Stomach (tissue), 9 donors: ENCODE results near the gene SPACA4. TPM values are rescaled to one million over a fixed set of nuclear protein-coding genes. Genes with fewer than 3 reads are reported as not detected.
"Not testable (repeated sequence)": the region's sequence is repeated elsewhere in the genome, so short reads cannot be mapped to it uniquely, and the experiment has no call there.

Experiments used
- DNase-seq, 2 donors: peaks; one replicate each; pipeline versions ENCODE4 v3.0.0 to v3.0.0-alpha.2; 2013 to 2019
- H3K27ac ChIP-seq, 5 donors: fragments of 200-600 bp in 4 of 5; sonication (generic) in 4 of 5; one replicate each; pipeline ENCODE4 v1.5.1; 2013 to 2019; ENCODE audit warnings: mild to moderate bottlenecking in 1 of 5, moderate library complexity in 1 of 5
- H3K27me3 ChIP-seq, 3 donors: fragments of 200-600 bp; sonication (generic); one replicate each; pipeline ENCODE4 v1.5.1; 2017 to 2019; ENCODE audit warnings: mixed run types in 1 of 3
- H3K36me3 ChIP-seq, 4 donors: fragments of 200-600 bp; sonication (generic); 1 replicate in 3 of 4; 2 replicates in 1 of 4; pipeline ENCODE4 v1.5.1; 2016 to 2019
- H3K4me1 ChIP-seq, 4 donors: fragments of 200-600 bp; sonication (generic); one replicate each; pipeline ENCODE4 v1.5.1; 2016 to 2019
- H3K4me3 ChIP-seq, 4 donors: fragments of 200-600 bp; sonication (generic) in 3 of 4; one replicate each; pipeline ENCODE4 v1.5.1; 2016 to 2019; ENCODE audit warnings: mild to moderate bottlenecking in 1 of 4
- H3K9me3 ChIP-seq, 4 donors: fragments of 200-600 bp; sonication (generic); one replicate each; pipeline ENCODE4 v1.5.1; 2016 to 2019
- CTCF ChIP-seq, 7 experiments: fragments of 450-650 bp in 4 of 7; fragments of 200-600 bp in 3 of 7; sonication (generic) in 3 of 7; IDR thresholded peaks; one replicate each; pipeline ENCODE4 v1.5.1; 2016 to 2019; ENCODE audit warnings: antibody characterized with exemption in 7 of 7, control low read depth in 2 of 7, mild to moderate bottlenecking in 1 of 7
- EP300 ChIP-seq: sonication (generic); formaldehyde crosslinking; IDR thresholded peaks from one replicate; pipeline ENCODE4 v1.6.1; 2017; ENCODE audit warnings: antibody characterized with exemption
- POLR2A ChIP-seq, 4 donors: fragments of 450-650 bp; IDR thresholded peaks; one replicate each; pipeline ENCODE4 v1.6.1; 2016; ENCODE audit warnings: antibody characterized with exemption in 4 of 4, control low read depth in 2 of 4, mild to moderate bottlenecking in 1 of 4, moderate library complexity in 1 of 4
- POLR2AphosphoS5 ChIP-seq, 3 donors: sonication (generic); formaldehyde crosslinking; IDR thresholded peaks; one replicate each; pipeline ENCODE4 v1.6.1; 2016; ENCODE audit warnings: antibody characterized with exemption in 3 of 3
- WGBS, 5 donors: extraction: QIAGEN DNeasy Blood & Tissue Kit in 3 of 5; methylation state at CpG; one replicate each; pipeline versions ENCODE4 v1.1.5 to v1.1.7; 2013 to 2018; 5-methylcytosine and 5-hydroxymethylcytosine counted together
- intact Hi-C: fragments of 100-400 bp; cut with DNase I; formaldehyde crosslinking; loops from one replicate; pipeline ENCODE4 v1.15.1; 2023; ENCODE audit warnings: low total_unique reads
- polyA plus RNA-seq, 3 donors: library from polyadenylated mRNA; stranded (reverse); fragments of 200-250 nt; gene quantifications; one replicate each; pipeline ENCODE4 v1.2.3, GENCODE V29; 2013
- total RNA-seq, 5 donors: library from RNA; depleted of rRNA; stranded (reverse); fragments of >200 nt; gene quantifications; one replicate each; pipeline versions ENCODE4 v1.1.0 to v1.2.3, GENCODE V29; 2014 to 2016
- donor health status: healthy with polysubstance abuse.
- donor health status: Bipolar disorder and iron deficiency.
- donor health status: healthy.

SPACA4 gene
- total and polyA plus RNA-seq, 8 donors: not detected

GRCh38 chr19:48569814-48570213, 36.7 kb upstream of the SPACA4 start:
- peak overlapping the region; percentile 9 to 70 (median 32) for H3K27ac ChIP-seq
- no peak overlapping the region for H3K4me3 ChIP-seq
- H3K27me3 ChIP-seq: no peaks in the 10 kb centered on the region
- intact Hi-C loops: no loop called here
- no peak for TF ChIP-seq POLR2A (IDR thresholded peaks at IDR 0.05)
- no peak for TF ChIP-seq POLR2AphosphoS5 (IDR thresholded peaks at IDR 0.05)
- TF ChIP-seq EP300: no peak
- TF ChIP-seq CTCF (IDR thresholded peaks at IDR 0.05): no peak
- peaks cover 20 to 62% (median 44%) of the 10 kb centered on the region in 4 donors for H3K4me1 ChIP-seq
- WGBS, 5 donors: 39 to 50% (median 48%) methylated on average over 11 of the region's 11 CpGs
- no peaks in the 10 kb centered on the region for H3K9me3 ChIP-seq
- H3K36me3 ChIP-seq: no peaks in the 10 kb centered on the region
- peak in 1 of 2 donors; percentile 36 for DNase-seq

- 22 to 60% (median 39%) methylated on average over 5 of the region's 5 CpGs for WGBS, 5 donors
- peak overlapping the region; percentile 43 to 70 (median 52) for H3K27ac ChIP-seq
- peaks cover 20 to 62% (median 44%) of the 10 kb centered on the region in 4 donors for H3K4me1 ChIP-seq
- TF ChIP-seq POLR2AphosphoS5 (IDR thresholded peaks at IDR 0.05) (peak in 1 of 3 donors; percentile 35), EP300 (no peak), POLR2A (IDR thresholded peaks at IDR 0.05) (no peak)
- H3K4me3 ChIP-seq: no peak overlapping the region
- no peaks in the 10 kb centered on the region for H3K27me3 ChIP-seq
- no peaks in the 10 kb centered on the region for H3K9me3 ChIP-seq
- peak; percentile 50 to 83 for DNase-seq
- no peaks in the 10 kb centered on the region for H3K36me3 ChIP-seq
- intact Hi-C loops: no loop called here
These were observed 35.0 kb upstream of the SPACA4 start for GRCh38 chr19:48571378-48572162.

GRCh38 chr19:48573163-48573505, 33.4 kb upstream of the SPACA4 start:
- Histone ChIP-seq H3K9me3 (no peaks in the 10 kb centered on the region), H3K4me1 (peaks cover 12 to 53% (median 36%) of the 10 kb centered on the region in 4 donors), H3K4me3 (no peak overlapping the region), H3K27me3 (no peaks in the 10 kb centered on the region), H3K27ac (peak overlapping the region; percentile 13 to 82 (median 63)), H3K36me3 (no peaks in the 10 kb centered on the region)
- WGBS, 5 donors: 34 to 62% (median 46%) methylated on average over 12 of the region's 12 CpGs
- no peak for TF ChIP-seq EP300
- no peak for TF ChIP-seq POLR2AphosphoS5 (IDR thresholded peaks at IDR 0.05)
- no peak for TF ChIP-seq POLR2A (IDR thresholded peaks at IDR 0.05)
- no peak for TF ChIP-seq CTCF (IDR thresholded peaks at IDR 0.05)
- intact Hi-C loops: no loop called here
- peak; percentile 55 to 60 for DNase-seq

- intact Hi-C loops: no loop called here
- Histone ChIP-seq H3K36me3 (no peaks in the 10 kb centered on the region), H3K4me3 (no peak overlapping the region), H3K9me3 (no peaks in the 10 kb centered on the region), H3K4me1 (peaks cover 11 to 30% (median 23%) of the 10 kb centered on the region in 4 donors), H3K27ac (no peak overlapping the region), H3K27me3 (no peaks in the 10 kb centered on the region)
- DNase-seq: no peak
- TF ChIP-seq EP300: no peak
- TF ChIP-seq POLR2A (IDR thresholded peaks at IDR 0.05): no peak
- no peak for TF ChIP-seq CTCF (IDR thresholded peaks at IDR 0.05)
- TF ChIP-seq POLR2AphosphoS5 (IDR thresholded peaks at IDR 0.05): no peak
- WGBS, 5 donors: 81 to 87% (median 84%) methylated on average over 13 to 23 of the region's 23 CpGs
These were observed 30.5 kb upstream of the SPACA4 start for GRCh38 chr19:48575931-48576622.

DNA sequence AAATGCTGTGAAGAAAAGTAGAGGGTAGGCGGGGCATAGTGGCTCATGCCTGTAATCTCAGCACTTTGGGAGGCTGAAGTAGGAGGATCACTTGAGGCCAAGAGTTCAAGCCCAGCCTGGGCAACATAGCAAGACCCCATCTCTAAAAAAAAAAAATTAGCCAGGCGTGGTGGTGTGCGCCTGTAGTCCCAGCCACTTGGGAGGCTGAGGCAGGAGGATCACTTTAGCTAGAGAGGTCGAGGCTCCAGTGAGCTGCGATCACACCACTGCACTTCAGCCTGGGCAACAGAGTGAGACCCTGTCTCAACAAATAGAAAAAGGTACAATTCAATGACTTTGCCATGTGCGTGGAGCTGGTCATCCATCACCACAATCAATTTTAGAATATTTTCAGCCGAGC, 28.6 kb upstream of the SPACA4 start:
- H3K27me3 ChIP-seq, H3K9me3 ChIP-seq, H3K36me3 ChIP-seq, H3K4me3 ChIP-seq, DNase-seq, H3K27ac ChIP-seq, intact Hi-C loops: not testable (repeated sequence)
- 88 to 96% (median 92%) methylated on average over 7 of the region's 7 CpGs for WGBS, 5 donors
- peaks cover 6 to 17% (median 16%) of the 10 kb centered on the region in 4 donors for H3K4me1 ChIP-seq
